PC-9 (cell line): ENCODE data around the gene HSBP1L1.

Experiments used
- CTCF ChIP-seq: fragments of 200-600 bp; sonication (generic); conservative IDR thresholded peaks from 2 replicates; pipeline ENCODE4 v1.6.1; 2017; ENCODE audit warnings: mixed run types, antibody characterized with exemption, mild to moderate bottlenecking, moderate library complexity
- EZH2 ChIP-seq: fragments of 200-600 bp; sonication (generic); IDR thresholded peaks from 2 replicates; pipeline ENCODE4 v1.8.0; 2017; ENCODE audit warnings: antibody characterized with exemption, low read depth

GRCh38 chr18:80006724-80007123 lies 42.3 kb downstream of the HSBP1L1 start:
- no peak for TF ChIP-seq EZH2
- TF ChIP-seq CTCF, result no peak
